Lower leg skin (tissue), 4 donors: ENCODE results near the gene FOLR3. TPM values are rescaled to one million over a fixed set of nuclear protein-coding genes. Genes with fewer than 3 reads are reported as not detected.
"Not testable (repeated sequence)": the region's sequence is repeated elsewhere in the genome, so short reads cannot be mapped to it uniquely, and the experiment has no call there.

Experiments
- DNase-seq, 2 donors: peaks; one replicate each; pipeline ENCODE4 v3.0.0-alpha.2; 2019; ENCODE audit warnings: low spot score in 2 of 2
- H3K4me3 ChIP-seq: fragments of 200-600 bp; sonication (generic); 2 replicates; pipeline ENCODE4 v1.5.1; 2017; ENCODE audit warnings: mild to moderate bottlenecking, low read depth; ENCODE audit not compliant: poor library complexity, severe bottlenecking
- CTCF ChIP-seq, 3 donors: fragments of 450-650 bp; IDR thresholded peaks; one replicate each; pipeline ENCODE4 v1.5.1; 2016; ENCODE audit warnings: antibody characterized with exemption in 3 of 3, mild to moderate bottlenecking in 3 of 3, moderate library complexity in 2 of 3
- POLR2A ChIP-seq, 2 donors: fragments of 450-650 bp; IDR thresholded peaks; one replicate each; pipeline ENCODE4 v1.6.1; 2016 to 2017; ENCODE audit warnings: antibody characterized with exemption in 2 of 2, mild to moderate bottlenecking in 1 of 2, moderate library complexity in 1 of 2
- WGBS, 2 donors: methylation state at CpG; one replicate each; pipeline ENCODE4 v1.1.5; 2018; 5-methylcytosine and 5-hydroxymethylcytosine counted together
- intact Hi-C: fragments of 100-400 bp; cut with DNase I; formaldehyde crosslinking; loops from one replicate; pipeline ENCODE4 v1.15.0; 2023; ENCODE audit warnings: low total_unique reads
- total RNA-seq, 4 donors: library from RNA; depleted of rRNA; stranded (reverse); fragments of >200 nt; gene quantifications; one replicate each; pipeline ENCODE4 v1.1.0, GENCODE V29; 2016

Gene FOLR3
- total RNA-seq, 4 donors from 2014 or later, result 0.49 to 0.52 TPM; not detected in 2

- 91 to 96% methylated on average over 11 of the region's 11 CpGs for WGBS, 2 donors
- intact Hi-C loops, result no loop called here
- DNase-seq, result no peak
- TF ChIP-seq CTCF (IDR thresholded peaks at IDR 0.05) (no peak), POLR2A (IDR thresholded peaks at IDR 0.05) (no peak)
- H3K4me3 ChIP-seq, result no peak overlapping the region
Measured at GRCh38 chr11:72139500-72139899, 4.0 kb downstream of the FOLR3 start.

GRCh38 chr11:72140661-72141060 is 5.1 kb downstream of the FOLR3 start:
- TF ChIP-seq CTCF (IDR thresholded peaks at IDR 0.05) (no peak), POLR2A (IDR thresholded peaks at IDR 0.05) (no peak)
- intact Hi-C loops, result no loop called here
- no peak for DNase-seq
- 92 to 98% methylated on average over 2 of the region's 2 CpGs for WGBS, 2 donors
- no peak overlapping the region for H3K4me3 ChIP-seq

- intact Hi-C loops, result no loop called here
- H3K4me3 ChIP-seq, result no peak overlapping the region
- WGBS, 2 donors, result 52 to 55% methylated on average over 3 of the region's 3 CpGs
- TF ChIP-seq POLR2A (IDR thresholded peaks at IDR 0.05) (no peak), CTCF (IDR thresholded peaks at IDR 0.05) (no peak)
- DNase-seq, result no peak
Measured at GRCh38 chr11:72141066-72141465, 5.5 kb downstream of the FOLR3 start.

- DNase-seq, H3K4me3 ChIP-seq, intact Hi-C loops: not testable (repeated sequence)
- WGBS, 2 donors, result 10 to 67% methylated on average over 1 of the region's 1 CpG
Measured at GRCh38 chr11:72142086-72142485, 6.6 kb downstream of the FOLR3 start.

- intact Hi-C loops, DNase-seq, H3K4me3 ChIP-seq: not testable (repeated sequence)
- WGBS, 2 donors, result 33% methylated on average over 1 of the region's 1 CpG; no CpG with 5 or more reads in 1 of the 2 donors
Measured at GRCh38 chr11:72142543-72142942, 7.0 kb downstream of the FOLR3 start.

GRCh38 chr11:72144807-72145565 is 9.5 kb downstream of the FOLR3 start:
- intact Hi-C loops, result no loop called here
- no peak for DNase-seq
- WGBS, 2 donors, result 46 to 51% methylated on average over 4 of the region's 4 CpGs
- TF ChIP-seq CTCF (IDR thresholded peaks at IDR 0.05) (no peak), POLR2A (IDR thresholded peaks at IDR 0.05) (no peak)
- H3K4me3 ChIP-seq, result no peak overlapping the region

- DNase-seq, result no peak
- no peak overlapping the region for H3K4me3 ChIP-seq
- WGBS, 2 donors, result 42 to 88% methylated on average over 2 of the region's 2 CpGs
- intact Hi-C loops, result no loop called here
- TF ChIP-seq POLR2A (IDR thresholded peaks at IDR 0.05), result no peak
- no peak for TF ChIP-seq CTCF (IDR thresholded peaks at IDR 0.05)
Measured at GRCh38 chr11:72146625-72147024, 11.1 kb downstream of the FOLR3 start.
